ENCODE measurements around the gene ARTN.

The ARTN gene

GRCh38 chr1:43947874-43948437 is 14.4 kb downstream of the ARTN start:
- peak overlapping the region; percentile 96 for H3K4me3 ChIP-seq (ENCODE audit: low read depth, low read length)

GRCh38 chr1:43949678-43950077 is 16.1 kb downstream of the ARTN start:
- H3K4me3 ChIP-seq (ENCODE audit: low read depth, low read length): no peak overlapping the region
- no peak for DNase-seq (ENCODE audit: low read depth)
- TF ChIP-seq, protein P1, sequence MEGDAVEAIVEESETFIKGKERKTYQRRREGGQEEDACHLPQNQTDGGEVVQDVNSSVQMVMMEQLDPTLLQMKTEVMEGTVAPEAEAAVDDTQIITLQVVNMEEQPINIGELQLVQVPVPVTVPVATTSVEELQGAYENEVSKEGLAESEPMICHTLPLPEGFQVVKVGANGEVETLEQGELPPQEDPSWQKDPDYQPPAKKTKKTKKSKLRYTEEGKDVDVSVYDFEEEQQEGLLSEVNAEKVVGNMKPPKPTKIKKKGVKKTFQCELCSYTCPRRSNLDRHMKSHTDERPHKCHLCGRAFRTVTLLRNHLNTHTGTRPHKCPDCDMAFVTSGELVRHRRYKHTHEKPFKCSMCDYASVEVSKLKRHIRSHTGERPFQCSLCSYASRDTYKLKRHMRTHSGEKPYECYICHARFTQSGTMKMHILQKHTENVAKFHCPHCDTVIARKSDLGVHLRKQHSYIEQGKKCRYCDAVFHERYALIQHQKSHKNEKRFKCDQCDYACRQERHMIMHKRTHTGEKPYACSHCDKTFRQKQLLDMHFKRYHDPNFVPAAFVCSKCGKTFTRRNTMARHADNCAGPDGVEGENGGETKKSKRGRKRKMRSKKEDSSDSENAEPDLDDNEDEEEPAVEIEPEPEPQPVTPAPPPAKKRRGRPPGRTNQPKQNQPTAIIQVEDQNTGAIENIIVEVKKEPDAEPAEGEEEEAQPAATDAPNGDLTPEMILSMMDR (IDR thresholded peaks at IDR 0.05; ENCODE audit: control insufficient read depth, extremely low read depth, insufficient read depth): no peak

More at GRCh38 chr1:43947874-43948437, 14.4 kb downstream of the ARTN start:
- TF ChIP-seq, protein P1 (IDR thresholded peaks at IDR 0.05; ENCODE audit: control insufficient read depth, extremely low read depth, insufficient read depth): no peak
- DNase-seq (ENCODE audit: low read depth): no peak

DNA sequence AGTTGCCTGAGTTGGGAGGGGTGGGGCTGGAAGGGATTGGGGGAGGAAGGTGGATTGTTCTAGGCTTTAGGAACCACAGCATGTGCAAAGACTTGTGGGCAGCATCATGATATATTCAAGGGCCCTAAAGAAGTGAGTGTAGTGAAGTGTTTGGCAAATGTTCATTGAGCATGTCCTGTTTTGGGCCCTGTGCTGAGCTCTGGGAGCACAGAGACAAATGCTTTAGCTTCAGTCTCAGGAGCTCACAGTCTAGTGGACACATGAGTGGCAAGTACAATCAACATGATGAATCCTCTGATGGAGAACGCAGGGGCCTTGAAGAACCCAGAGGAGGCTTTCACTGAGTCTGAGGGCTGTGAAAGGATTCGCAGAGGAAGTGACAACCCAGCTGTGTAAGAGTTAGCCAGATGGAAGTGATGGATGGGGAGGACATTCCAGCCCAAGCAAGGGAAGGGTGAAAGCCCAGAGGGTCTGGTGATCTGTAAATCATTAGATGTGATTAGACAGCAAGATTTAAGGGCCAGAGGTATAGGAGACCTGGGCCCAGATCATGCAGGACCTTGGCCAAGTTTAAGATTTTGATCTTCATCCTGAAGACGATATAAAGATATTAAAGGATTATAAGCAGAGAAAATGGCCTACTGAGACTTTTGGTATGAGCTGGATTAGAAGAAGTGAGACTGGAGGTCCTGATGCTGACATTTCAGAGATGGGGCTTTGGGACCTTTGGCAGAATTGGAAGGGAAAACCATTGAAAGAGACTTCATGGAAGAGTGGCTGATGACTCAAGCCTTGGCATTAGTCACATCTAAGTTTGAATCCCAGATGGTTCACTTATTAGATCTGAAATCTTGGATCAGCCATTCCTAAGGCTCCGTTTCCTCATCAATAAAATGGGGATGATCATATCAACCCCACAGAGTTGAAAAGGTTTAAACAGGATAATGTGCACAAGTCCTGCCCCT is 17.7 kb downstream of the ARTN start:
- no peak overlapping the region for H3K4me3 ChIP-seq (ENCODE audit: low read depth, low read length)
- DNase-seq (ENCODE audit: low read depth): no peak
- TF ChIP-seq, protein P1 (IDR thresholded peaks at IDR 0.05; ENCODE audit: control insufficient read depth, extremely low read depth, insufficient read depth): no peak

GRCh38 chr1:43952731-43953346 is 19.2 kb downstream of the ARTN start:
- DNase-seq (ENCODE audit: low read depth): no peak
- H3K4me3 ChIP-seq (ENCODE audit: low read depth, low read length): no peak overlapping the region
- TF ChIP-seq, protein P1 (IDR thresholded peaks at IDR 0.05; ENCODE audit: control insufficient read depth, extremely low read depth, insufficient read depth): no peak

GRCh38 chr1:43953361-43953760 is 19.8 kb downstream of the ARTN start:
- TF ChIP-seq, protein P1 (IDR thresholded peaks at IDR 0.05; ENCODE audit: control insufficient read depth, extremely low read depth, insufficient read depth): no peak
- H3K4me3 ChIP-seq (ENCODE audit: low read depth, low read length): no peak overlapping the region
- DNase-seq (ENCODE audit: low read depth): no peak

DNA sequence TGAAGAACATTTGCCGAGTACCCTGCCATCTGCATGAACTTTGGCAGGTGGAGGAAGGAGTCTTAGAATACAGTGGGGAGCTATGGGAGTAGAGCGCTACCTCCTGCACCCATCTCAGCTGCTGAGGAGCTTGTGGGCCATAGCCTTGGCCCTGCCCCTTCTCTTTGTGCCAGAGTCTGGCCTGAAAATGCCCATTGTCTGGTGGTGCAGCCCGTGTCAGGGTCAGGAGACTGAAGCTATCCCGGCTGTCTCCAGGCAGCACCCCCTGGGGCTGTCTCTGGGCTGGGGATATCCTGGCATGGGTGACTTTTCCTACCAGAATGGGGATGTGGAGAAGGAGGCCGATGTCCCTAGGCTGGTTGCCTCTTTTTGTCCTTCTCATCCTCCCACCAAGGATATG is 20.4 kb downstream of the ARTN start:
- TF ChIP-seq, protein P1 (IDR thresholded peaks at IDR 0.05; ENCODE audit: control insufficient read depth, extremely low read depth, insufficient read depth): no peak
- no peak overlapping the region for H3K4me3 ChIP-seq (ENCODE audit: low read depth, low read length)
- no peak for DNase-seq (ENCODE audit: low read depth)
